GM12878 (cell line): ENCODE measurements around the gene STXBP4. TPM values are rescaled to one million over a fixed set of nuclear protein-coding genes. Genes with fewer than 3 reads are reported as not detected.

Experiments used
- ATAC-seq: fragments of 200-7000 bp; cut with Tn5 transposase; 3 replicates; pipeline ENCODE4 v1.9.1; 2020; ENCODE audit warnings: mild to moderate bottlenecking, moderate library complexity
- BruUV-seq: library from RNA; stranded (reverse); fragments of 400-500 nt; replicated peaks from 2 replicates; lab custom pipeline; 2021; lab: Mats Ljungman, UMichigan
- CTCF ChIA-PET: fragments of 300-600 bp; sonication (Branson Sonifier 250); formaldehyde crosslinking; extraction: SDS; loops from one replicate; lab custom pipeline; 2021; ENCODE audit warnings: inconsistent platforms; lab: Yijun Ruan, JAX
- POLR2A ChIA-PET: fragments of 350-600 bp; formaldehyde crosslinking; extraction: SDS; loops from one replicate; lab custom pipeline; 2021; ENCODE audit warnings: inconsistent platforms; lab: Charles Lee
- RAD21 ChIA-PET: fragments of 300-600 bp; sonication (Branson Sonifier 250); formaldehyde crosslinking; loops from one replicate; lab custom pipeline; 2023; ENCODE audit warnings: antibody characterized with exemption; ENCODE audit not compliant: unreplicated experiment; lab: Charles Lee
- SMC1A ChIA-PET: fragments of 300-600 bp; sonication (Branson Sonifier 250); formaldehyde crosslinking; loops from one replicate; lab custom pipeline; 2023; ENCODE audit not compliant: unreplicated experiment, uncharacterized antibody; lab: Charles Lee
- DNase-seq: peaks from one replicate; pipeline ENCODE4 v3.0.0-alpha.2; 2011; ENCODE audit warnings: low read depth, low spot score
- FAIRE-seq: peaks from 3 replicates; lab custom pipeline; 2011; peaks lifted over from hg19 to GRCh38; lab: Jason Lieb, UNC
- H2AFZ ChIP-seq: 2 replicates; pipeline ENCODE4 v1.6.0; 2011; ENCODE audit warnings: low read depth, low read length, control low read depth; ENCODE audit not compliant: control insufficient read depth
- H3K27ac ChIP-seq: 2 replicates; pipeline ENCODE4 v1.5.1; 2011; ENCODE audit warnings: control low read depth; ENCODE audit not compliant: control insufficient read depth, insufficient read depth
- H3K27me3 ChIP-seq, 2 experiments: replicated peaks in 1 of 2; 2 replicates each; pipeline versions ENCODE4 v1.6.0 to v1.6.1; 2011; ENCODE audit warnings: low read length in 1 of 2; ENCODE audit not compliant: control insufficient read depth in 2 of 2, insufficient read depth in 2 of 2
- H3K36me3 ChIP-seq, 2 experiments: 2 replicates each; pipeline ENCODE4 v1.5.1; 2011; ENCODE audit warnings: low read length in 1 of 2; ENCODE audit not compliant: control insufficient read depth in 2 of 2, insufficient read depth in 2 of 2
- H3K4me1 ChIP-seq: 2 replicates; pipeline ENCODE4 v1.6.1; 2011; ENCODE audit warnings: mild to moderate bottlenecking, low read length, moderate library complexity, mixed read lengths; ENCODE audit not compliant: control insufficient read depth, insufficient read depth
- H3K4me2 ChIP-seq: 2 replicates; pipeline ENCODE4 v1.6.0; 2011; ENCODE audit warnings: control low read depth; ENCODE audit not compliant: control insufficient read depth, insufficient read depth
- H3K4me3 ChIP-seq: fragments of 200-600 bp; sonication (generic); 2 replicates; pipeline ENCODE4 v1.5.1; 2016
- H3K79me2 ChIP-seq: 2 replicates; pipeline ENCODE4 v1.6.0; 2011; ENCODE audit warnings: low read length; ENCODE audit not compliant: control insufficient read depth, insufficient read depth
- H3K9ac ChIP-seq: 2 replicates; pipeline ENCODE4 v1.8.0; 2011; ENCODE audit warnings: low read length, control low read depth, mixed read lengths; ENCODE audit not compliant: control insufficient read depth, insufficient read depth
- H3K9me3 ChIP-seq: replicated peaks from 3 replicates; pipeline ENCODE4 v1.5.1; 2011; ENCODE audit warnings: mild to moderate bottlenecking, low read length; ENCODE audit not compliant: control insufficient read depth, insufficient read depth
- H4K20me1 ChIP-seq: 2 replicates; pipeline ENCODE4 v1.6.0; 2011; ENCODE audit not compliant: control insufficient read depth, insufficient read depth
- CREM ChIP-seq: IDR thresholded peaks from 2 replicates; pipeline ENCODE4 v1.6.1; 2014; ENCODE audit warnings: antibody characterized with exemption, low read depth
- LARP7 ChIP-seq: fragments of 450-650 bp; IDR thresholded peaks from 2 replicates; pipeline ENCODE4 v1.6.1; 2017; ENCODE audit warnings: mild to moderate bottlenecking
- MTA2 ChIP-seq: fragments of 450-650 bp; IDR thresholded peaks from 2 replicates; pipeline ENCODE4 v1.6.1; 2016; ENCODE audit warnings: low read depth, mild to moderate bottlenecking, moderate library complexity
- NR2C1 ChIP-seq: fragments of 450-650 bp; IDR thresholded peaks from 2 replicates; pipeline ENCODE4 v1.6.1; 2017; ENCODE audit warnings: antibody characterized with exemption, mild to moderate bottlenecking, moderate library complexity
- POLR2AphosphoS5 ChIP-seq: IDR thresholded peaks from 2 replicates; pipeline ENCODE4 v1.6.1; 2011; ENCODE audit warnings: mild to moderate bottlenecking, low read length, inconsistent platforms
- WRNIP1 ChIP-seq: IDR thresholded peaks from 2 replicates; pipeline ENCODE4 v1.6.1; 2011; ENCODE audit warnings: low read depth, low read length, improper control_type of control experiment, borderline replicate concordance
- WGBS: methylation state at CpG from one replicate; pipeline ENCODE4 v1.1.6; 2016; ENCODE audit warnings: low lambda C conversion rate; ENCODE audit not compliant: insufficient replicate concordance, insufficient coverage; ENCODE audit errors: missing lambda C conversion rate; 5-methylcytosine and 5-hydroxymethylcytosine counted together
- in situ Hi-C: fragments of 300-500 bp; cut with MboI; formaldehyde crosslinking; loops from 9 replicates; pipeline ENCODE4 v1.14.3; 2018; ENCODE audit warnings: mixed read lengths
- intact Hi-C: fragments of 100-400 bp; cut with micrococcal nuclease; formaldehyde crosslinking; loops from one replicate; pipeline ENCODE4 v1.14.2; 2022; ENCODE audit not compliant: unreplicated experiment
- polyA plus RNA-seq, 11 experiments: library from polyadenylated mRNA; depleted of rRNA in 4 of 11; unstranded in 6 of 11; stranded (reverse) in 5 of 11; fragments of >200 nt; fragmentation: Nextera tagmentation in 4 of 11; fragmentation: Illumina TruSeq in 1 of 11; extraction: Ambion mirVana in 4 of 11; extraction: Trizol in 1 of 11; gene quantifications; 1 replicate in 1 of 11; 2 replicates in 10 of 11; pipeline versions ENCODE4 v1.2.1 to v1.2.3, GENCODE V29; 2011 to 2016; ENCODE audit warnings: inconsistent platforms in 2 of 11, missing spikeins in 2 of 11, low read depth in 1 of 11
- total RNA-seq, 4 experiments: library from RNA; depleted of rRNA in 3 of 4; stranded (reverse); fragments of >200 nt in 3 of 4; fragmentation: Illumina TruSeq in 1 of 4; extraction: Trizol in 1 of 4; gene quantifications; 2 replicates each; pipeline versions ENCODE4 v1.2.1 to v1.2.3, GENCODE V29; 2013 to 2021
- TF ChIP-seq, protein P1 (sequence below): fragments of 450-650 bp; IDR thresholded peaks from 2 replicates; pipeline ENCODE4 v1.6.1; 2017; ENCODE audit warnings: antibody characterized with exemption, mild to moderate bottlenecking, moderate library complexity
- TF ChIP-seq, protein P2 (sequence below): fragments of 450-650 bp; formaldehyde crosslinking; IDR thresholded peaks from 2 replicates; pipeline ENCODE4 v1.4.0; 2020; ENCODE audit warnings: mild to moderate bottlenecking, moderate library complexity
- TF ChIP-seq, protein P3 (sequence below), 3 experiments: IDR thresholded peaks in 2 of 3; conservative IDR thresholded peaks in 1 of 3; 2 replicates each; pipeline ENCODE4 v1.5.1; 2011; ENCODE audit warnings: low read depth in 3 of 3, low read length in 3 of 3, mild to moderate bottlenecking in 3 of 3, control low read depth in 2 of 3, moderate library complexity in 2 of 3, inconsistent platforms in 1 of 3, mixed read lengths in 1 of 3; ENCODE audit not compliant: control insufficient read depth in 2 of 3, insufficient read depth in 1 of 3; ENCODE audit errors: extremely low read depth in 1 of 3

Gene STXBP4
- total and polyA plus RNA-seq, 10 of the 15 experiments (the other 5 are each of a cell fraction or from before 2014, with no cell fraction given) = 4.3 to 11.0 (median 6.7) TPM

GRCh38 chr17:54996441-54996840, 27.9 kb downstream of the STXBP4 start:
- ATAC-seq (no peak), FAIRE-seq (no peak), DNase-seq (no peak)
- Histone ChIP-seq H3K4me3 (no peak overlapping the region), H3K79me2 (no peaks in the 10 kb centered on the region), H2AFZ (no peak overlapping the region), H3K4me2 (no peak overlapping the region), H3K27me3 (no peaks in the 10 kb centered on the region), H4K20me1 (no peaks in the 10 kb centered on the region), H3K4me1 (no peaks in the 10 kb centered on the region), H3K27ac (no peak overlapping the region), H3K36me3 (0 out of 4 replicates have a peak, but pooled peaks cover 0 to 4% of the 10 kb centered on the region in 2 experiments), H3K9ac (no peak overlapping the region), H3K9me3 (no peaks in the 10 kb centered on the region)
- BruUV-seq = no TSS peak
- CTCF ChIA-PET = interaction anchor here (1.1 to 1.8 kb wide), 5 partner anchors 9 to 351 kb away, joined by 3 to 5 read pairs (median 3); no protein-coding TSS in a partner anchor
- intact Hi-C loops (no loop called here), in situ Hi-C loops (loop anchor here (10.0 kb wide), 1 partner anchor 518 kb away; the partner anchor contains the start of gene SMIM36)
- SMC1A ChIA-PET = interaction anchor here (0.7 to 6.3 kb wide), 6 partner anchors 9 to 516 kb away, joined by 3 to 34 read pairs (median 3); no protein-coding TSS in a partner anchor
- RAD21 ChIA-PET = no interaction called here
- 48% methylated on average over 1 of the region's 1 CpG for WGBS
- no peak for TF ChIP-seq CREM
- TF ChIP-seq, protein P1, sequence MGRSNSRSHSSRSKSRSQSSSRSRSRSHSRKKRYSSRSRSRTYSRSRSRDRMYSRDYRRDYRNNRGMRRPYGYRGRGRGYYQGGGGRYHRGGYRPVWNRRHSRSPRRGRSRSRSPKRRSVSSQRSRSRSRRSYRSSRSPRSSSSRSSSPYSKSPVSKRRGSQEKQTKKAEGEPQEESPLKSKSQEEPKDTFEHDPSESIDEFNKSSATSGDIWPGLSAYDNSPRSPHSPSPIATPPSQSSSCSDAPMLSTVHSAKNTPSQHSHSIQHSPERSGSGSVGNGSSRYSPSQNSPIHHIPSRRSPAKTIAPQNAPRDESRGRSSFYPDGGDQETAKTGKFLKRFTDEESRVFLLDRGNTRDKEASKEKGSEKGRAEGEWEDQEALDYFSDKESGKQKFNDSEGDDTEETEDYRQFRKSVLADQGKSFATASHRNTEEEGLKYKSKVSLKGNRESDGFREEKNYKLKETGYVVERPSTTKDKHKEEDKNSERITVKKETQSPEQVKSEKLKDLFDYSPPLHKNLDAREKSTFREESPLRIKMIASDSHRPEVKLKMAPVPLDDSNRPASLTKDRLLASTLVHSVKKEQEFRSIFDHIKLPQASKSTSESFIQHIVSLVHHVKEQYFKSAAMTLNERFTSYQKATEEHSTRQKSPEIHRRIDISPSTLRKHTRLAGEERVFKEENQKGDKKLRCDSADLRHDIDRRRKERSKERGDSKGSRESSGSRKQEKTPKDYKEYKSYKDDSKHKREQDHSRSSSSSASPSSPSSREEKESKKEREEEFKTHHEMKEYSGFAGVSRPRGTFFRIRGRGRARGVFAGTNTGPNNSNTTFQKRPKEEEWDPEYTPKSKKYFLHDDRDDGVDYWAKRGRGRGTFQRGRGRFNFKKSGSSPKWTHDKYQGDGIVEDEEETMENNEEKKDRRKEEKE = no peak
- TF ChIP-seq NR2C1 = no peak
- TF ChIP-seq, protein P2, sequence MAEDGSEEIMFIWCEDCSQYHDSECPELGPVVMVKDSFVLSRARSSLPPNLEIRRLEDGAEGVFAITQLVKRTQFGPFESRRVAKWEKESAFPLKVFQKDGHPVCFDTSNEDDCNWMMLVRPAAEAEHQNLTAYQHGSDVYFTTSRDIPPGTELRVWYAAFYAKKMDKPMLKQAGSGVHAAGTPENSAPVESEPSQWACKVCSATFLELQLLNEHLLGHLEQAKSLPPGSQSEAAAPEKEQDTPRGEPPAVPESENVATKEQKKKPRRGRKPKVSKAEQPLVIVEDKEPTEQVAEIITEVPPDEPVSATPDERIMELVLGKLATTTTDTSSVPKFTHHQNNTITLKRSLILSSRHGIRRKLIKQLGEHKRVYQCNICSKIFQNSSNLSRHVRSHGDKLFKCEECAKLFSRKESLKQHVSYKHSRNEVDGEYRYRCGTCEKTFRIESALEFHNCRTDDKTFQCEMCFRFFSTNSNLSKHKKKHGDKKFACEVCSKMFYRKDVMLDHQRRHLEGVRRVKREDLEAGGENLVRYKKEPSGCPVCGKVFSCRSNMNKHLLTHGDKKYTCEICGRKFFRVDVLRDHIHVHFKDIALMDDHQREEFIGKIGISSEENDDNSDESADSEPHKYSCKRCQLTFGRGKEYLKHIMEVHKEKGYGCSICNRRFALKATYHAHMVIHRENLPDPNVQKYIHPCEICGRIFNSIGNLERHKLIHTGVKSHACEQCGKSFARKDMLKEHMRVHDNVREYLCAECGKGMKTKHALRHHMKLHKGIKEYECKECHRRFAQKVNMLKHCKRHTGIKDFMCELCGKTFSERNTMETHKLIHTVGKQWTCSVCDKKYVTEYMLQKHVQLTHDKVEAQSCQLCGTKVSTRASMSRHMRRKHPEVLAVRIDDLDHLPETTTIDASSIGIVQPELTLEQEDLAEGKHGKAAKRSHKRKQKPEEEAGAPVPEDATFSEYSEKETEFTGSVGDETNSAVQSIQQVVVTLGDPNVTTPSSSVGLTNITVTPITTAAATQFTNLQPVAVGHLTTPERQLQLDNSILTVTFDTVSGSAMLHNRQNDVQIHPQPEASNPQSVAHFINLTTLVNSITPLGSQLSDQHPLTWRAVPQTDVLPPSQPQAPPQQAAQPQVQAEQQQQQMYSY = no peak
- no peak for TF ChIP-seq MTA2
- no peak for TF ChIP-seq LARP7
- TF ChIP-seq, protein P3, sequence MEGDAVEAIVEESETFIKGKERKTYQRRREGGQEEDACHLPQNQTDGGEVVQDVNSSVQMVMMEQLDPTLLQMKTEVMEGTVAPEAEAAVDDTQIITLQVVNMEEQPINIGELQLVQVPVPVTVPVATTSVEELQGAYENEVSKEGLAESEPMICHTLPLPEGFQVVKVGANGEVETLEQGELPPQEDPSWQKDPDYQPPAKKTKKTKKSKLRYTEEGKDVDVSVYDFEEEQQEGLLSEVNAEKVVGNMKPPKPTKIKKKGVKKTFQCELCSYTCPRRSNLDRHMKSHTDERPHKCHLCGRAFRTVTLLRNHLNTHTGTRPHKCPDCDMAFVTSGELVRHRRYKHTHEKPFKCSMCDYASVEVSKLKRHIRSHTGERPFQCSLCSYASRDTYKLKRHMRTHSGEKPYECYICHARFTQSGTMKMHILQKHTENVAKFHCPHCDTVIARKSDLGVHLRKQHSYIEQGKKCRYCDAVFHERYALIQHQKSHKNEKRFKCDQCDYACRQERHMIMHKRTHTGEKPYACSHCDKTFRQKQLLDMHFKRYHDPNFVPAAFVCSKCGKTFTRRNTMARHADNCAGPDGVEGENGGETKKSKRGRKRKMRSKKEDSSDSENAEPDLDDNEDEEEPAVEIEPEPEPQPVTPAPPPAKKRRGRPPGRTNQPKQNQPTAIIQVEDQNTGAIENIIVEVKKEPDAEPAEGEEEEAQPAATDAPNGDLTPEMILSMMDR (IDR thresholded peaks at IDR 0.05 in 2 of 3, conservative IDR thresholded peaks at IDR 0.05 in 1 of 3; ENCODE audit: control insufficient read depth in 2 of 3, extremely low read depth in 1 of 3, insufficient read depth in 1 of 3, low read depth in 3 of 3, low read length in 3 of 3) = no peak
- no peak for TF ChIP-seq POLR2AphosphoS5
- no peak for TF ChIP-seq WRNIP1
- POLR2A ChIA-PET = no interaction called here
